ENCODE measurements around the gene SLC9A9. TPM values are rescaled to one million over a fixed set of nuclear protein-coding genes. Genes with fewer than 3 reads are reported as not detected.

SLC9A9 gene
- total RNA-seq, 3 donors from 2014 or later (not counting 1 experiment from before 2014, with no cell fraction given), result 24.0 to 29.1 (median 27.2) TPM

- Histone ChIP-seq H3K4me1 (ENCODE audit: control insufficient read depth, insufficient read depth, low read length) (no peaks in the 10 kb centered on the region), H3K27ac (ENCODE audit: low read length) (no peak overlapping the region), H3K4me3 (ENCODE audit: low read length) (no peak overlapping the region), H3K27me3 (ENCODE audit: control insufficient read depth, insufficient read depth, low read length) (no peaks in the 10 kb centered on the region), H3K9me3 (ENCODE audit: control insufficient read depth, insufficient read depth, low read length) (no peaks in the 10 kb centered on the region), H3K36me3 (ENCODE audit: control insufficient read depth, insufficient read depth, low read length) (no peaks in the 10 kb centered on the region)
- DNase-seq, result no peak
- H3K36me3 Mint-ChIP-seq, result no peaks in the 10 kb centered on the region
- peaks cover 0 to 4% of the 10 kb centered on the region in 2 donors for H3K9me3 Mint-ChIP-seq
- no peak for ATAC-seq
- H3K4me1 Mint-ChIP-seq, result peaks cover 0 to 10% of the 10 kb centered on the region in 2 donors
- no peak overlapping the region for H3K4me3 Mint-ChIP-seq
- TF ChIP-seq CTCF (IDR thresholded peaks at IDR 0.05), result no peak
- H3K27me3 Mint-ChIP-seq (ENCODE audit: low read depth in 2 of 2), result no peaks in the 10 kb centered on the region
- no peak overlapping the region for H3K27ac Mint-ChIP-seq
- intact Hi-C loops (cut with micrococcal nuclease), result no loop called here
- WGBS (ENCODE audit: insufficient coverage), result 100% methylated on average over 1 of the region's 1 CpG
Observed at GRCh38 chr3:143396790-143397189, 451.5 kb downstream of the SLC9A9 start.

GRCh38 chr3:143389388-143389787 lies 458.9 kb downstream of the SLC9A9 start:
- Histone ChIP-seq H3K36me3 (ENCODE audit: control insufficient read depth, insufficient read depth, low read length) (no peaks in the 10 kb centered on the region), H3K4me3 (ENCODE audit: low read length) (no peak overlapping the region), H3K9me3 (ENCODE audit: control insufficient read depth, insufficient read depth, low read length) (no peaks in the 10 kb centered on the region), H3K27me3 (ENCODE audit: control insufficient read depth, insufficient read depth, low read length) (no peaks in the 10 kb centered on the region), H3K27ac (ENCODE audit: low read length) (no peak overlapping the region), H3K4me1 (ENCODE audit: control insufficient read depth, insufficient read depth, low read length) (no peaks in the 10 kb centered on the region)
- WGBS (ENCODE audit: insufficient coverage), result 88% methylated on average over 2 of the region's 2 CpGs
- Mint-ChIP-seq H3K9me3 (peaks cover 0 to 4% of the 10 kb centered on the region in 2 donors), H3K4me3 (no peak overlapping the region), H3K4me1 (peaks cover 11 to 14% of the 10 kb centered on the region in 2 donors), H3K27me3 (ENCODE audit: low read depth in 2 of 2) (no peaks in the 10 kb centered on the region), H3K27ac (no peak overlapping the region), H3K36me3 (no peaks in the 10 kb centered on the region)
- TF ChIP-seq CTCF (IDR thresholded peaks at IDR 0.05), result no peak
- DNase-seq, result no peak
- no peak for ATAC-seq
- intact Hi-C loops (cut with micrococcal nuclease), result no loop called here

GRCh38 chr3:143387425-143387824 lies 460.8 kb downstream of the SLC9A9 start:
- DNase-seq (no peak), ATAC-seq (no peak)
- no peak for TF ChIP-seq CTCF (IDR thresholded peaks at IDR 0.05)
- H3K4me1 ChIP-seq (ENCODE audit: control insufficient read depth, insufficient read depth, low read length), result no peaks in the 10 kb centered on the region
- no peak overlapping the region for H3K4me3 ChIP-seq (ENCODE audit: low read length)
- Mint-ChIP-seq H3K4me1 (peaks cover 5 to 11% of the 10 kb centered on the region in 2 donors), H3K4me3 (no peak overlapping the region), H3K9me3 (no peaks in the 10 kb centered on the region), H3K27ac (no peak overlapping the region), H3K27me3 (ENCODE audit: low read depth in 2 of 2) (no peaks in the 10 kb centered on the region), H3K36me3 (no peaks in the 10 kb centered on the region)
- intact Hi-C loops (cut with micrococcal nuclease), result no loop called here
- 100% methylated on average over 2 of the region's 2 CpGs for WGBS (ENCODE audit: insufficient coverage)
- H3K9me3 ChIP-seq (ENCODE audit: control insufficient read depth, insufficient read depth, low read length), result no peaks in the 10 kb centered on the region
- no peaks in the 10 kb centered on the region for H3K36me3 ChIP-seq (ENCODE audit: control insufficient read depth, insufficient read depth, low read length)
- H3K27me3 ChIP-seq (ENCODE audit: control insufficient read depth, insufficient read depth, low read length), result no peaks in the 10 kb centered on the region
- H3K27ac ChIP-seq (ENCODE audit: low read length), result no peak overlapping the region

- H3K4me3 ChIP-seq (ENCODE audit: low read length), result no peak overlapping the region
- no peaks in the 10 kb centered on the region for H3K27me3 ChIP-seq (ENCODE audit: control insufficient read depth, insufficient read depth, low read length)
- H3K27ac Mint-ChIP-seq, result no peak overlapping the region
- H3K4me3 Mint-ChIP-seq, result no peak overlapping the region
- peaks cover 7% of the 10 kb centered on the region for H3K36me3 Mint-ChIP-seq
- WGBS (ENCODE audit: insufficient coverage), result 89% methylated on average over 2 of the region's 2 CpGs
- intact Hi-C loops (cut with micrococcal nuclease), result no loop called here
- peaks cover 0 to 2% of the 10 kb centered on the region in 2 donors for H3K9me3 Mint-ChIP-seq
- H3K4me1 Mint-ChIP-seq, result peaks cover 5 to 11% of the 10 kb centered on the region in 2 donors
- TF ChIP-seq CTCF (IDR thresholded peaks at IDR 0.05), result no peak
- H3K36me3 ChIP-seq (ENCODE audit: control insufficient read depth, insufficient read depth, low read length), result no peaks in the 10 kb centered on the region
- H3K27me3 Mint-ChIP-seq (ENCODE audit: low read depth in 2 of 2), result no peaks in the 10 kb centered on the region
- no peaks in the 10 kb centered on the region for H3K4me1 ChIP-seq (ENCODE audit: control insufficient read depth, insufficient read depth, low read length)
- ATAC-seq, result no peak
- DNase-seq, result no peak
- no peak overlapping the region for H3K27ac ChIP-seq (ENCODE audit: low read length)
- H3K9me3 ChIP-seq (ENCODE audit: control insufficient read depth, insufficient read depth, low read length), result no peaks in the 10 kb centered on the region
Observed at GRCh38 chr3:143384076-143384475, 464.2 kb downstream of the SLC9A9 start.

Data from natural killer cell (primary cell).